Measurements from ENCODE around the gene PRSS1.
"Not testable (repeated sequence)": the region's sequence is repeated elsewhere in the genome, so short reads cannot be mapped to it uniquely, and the experiment has no call there.

The PRSS1 gene

DNA sequence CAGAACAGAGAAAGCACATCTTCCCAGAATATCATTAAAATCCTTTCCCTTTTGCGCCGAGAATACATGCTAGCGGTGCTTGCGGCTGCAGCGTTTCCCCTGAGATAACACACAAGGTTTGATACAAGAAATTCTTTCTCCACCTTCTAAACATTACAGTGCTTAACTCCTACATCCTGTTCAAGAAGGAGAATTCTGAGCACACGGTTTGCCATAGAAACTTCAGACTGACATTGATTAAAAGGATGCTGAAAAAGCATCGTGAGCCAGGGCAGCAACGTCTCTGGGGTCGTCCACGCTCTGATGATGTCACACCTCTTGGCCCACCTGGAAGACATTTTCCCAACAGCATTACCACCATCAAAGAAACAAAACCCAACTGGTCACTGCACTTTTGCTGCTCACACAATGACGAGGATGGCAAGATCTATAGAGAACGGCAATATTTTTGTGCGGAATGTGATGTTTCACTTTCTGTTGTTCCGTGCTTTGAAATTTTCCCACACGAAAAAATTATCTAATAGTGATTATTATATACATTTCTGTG is 27.0 kb upstream of the PRSS1 start:
- TF ChIP-seq CTCF (IDR thresholded peaks at IDR 0.05; ENCODE audit: low read depth, low read length): no peak
- in situ Hi-C loops (cut with HindIII; ENCODE audit: low sequenced_read_pairs): no loop called here

DNA sequence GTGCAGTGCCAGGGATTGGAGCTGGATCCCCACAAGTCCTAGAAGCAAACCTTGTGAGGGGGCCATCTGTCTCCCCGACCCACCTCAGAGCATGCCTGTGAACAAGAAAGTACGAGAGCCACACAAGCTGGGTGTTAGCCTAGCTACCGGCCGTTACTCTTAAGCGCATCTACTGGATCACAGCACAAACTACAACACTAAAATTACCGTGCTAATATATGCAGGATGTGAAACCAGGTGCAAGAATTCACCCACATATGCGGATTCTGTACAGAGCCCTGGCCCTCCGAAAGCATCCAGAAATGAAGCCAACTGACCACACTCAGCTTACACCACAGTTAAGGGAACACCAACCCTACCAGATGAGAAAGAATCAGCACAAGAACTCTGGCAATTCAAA is 16.0 kb upstream of the PRSS1 start:
- in situ Hi-C loops (cut with HindIII; ENCODE audit: low sequenced_read_pairs): no loop called here
- TF ChIP-seq CTCF (IDR thresholded peaks at IDR 0.05; ENCODE audit: low read depth, low read length): no peak
- H3K4me3 ChIP-seq (ENCODE audit: low read depth, low read length): no peak overlapping the region
- no peak for DNase-seq (ENCODE audit: low read depth, low spot score)

More for the DNA sequence above, 27.0 kb upstream of the PRSS1 start:
- DNase-seq (ENCODE audit: low read depth, low spot score): no peak
- H3K4me3 ChIP-seq (ENCODE audit: low read depth, low read length): no peak overlapping the region

DNA sequence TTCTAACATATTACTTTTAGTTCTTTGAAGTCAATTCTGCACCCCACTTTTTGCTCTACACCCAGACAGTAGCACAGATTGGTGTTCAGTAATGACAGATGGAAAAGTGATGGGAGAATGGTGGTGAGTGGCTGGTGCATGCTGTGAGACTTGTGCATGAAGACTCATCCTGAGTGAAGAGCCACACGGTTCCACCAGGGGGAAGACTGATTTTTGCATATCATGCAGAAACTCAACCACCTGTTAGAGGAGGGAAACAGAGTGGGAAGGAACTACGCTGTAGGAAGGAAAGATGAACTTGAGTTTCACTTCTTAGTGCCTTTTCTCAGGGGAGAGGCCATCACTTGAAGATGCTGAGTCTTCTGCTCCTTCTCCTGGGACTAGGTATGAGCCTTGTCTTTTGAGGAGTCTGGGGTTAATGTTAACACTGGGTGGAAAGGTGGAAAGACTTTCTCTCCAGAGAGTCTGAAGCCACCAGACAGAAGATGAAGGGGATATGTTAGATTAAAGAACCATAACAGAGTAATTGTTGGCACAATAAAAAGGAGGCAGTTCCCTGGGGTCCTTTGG is 9.3 kb upstream of the PRSS1 start:
- in situ Hi-C loops (cut with HindIII; ENCODE audit: low sequenced_read_pairs): no loop called here
- peak; percentile 4 for TF ChIP-seq CTCF (IDR thresholded peaks at IDR 0.05; ENCODE audit: low read depth, low read length)
- no peak overlapping the region for H3K4me3 ChIP-seq (ENCODE audit: low read depth, low read length)
- DNase-seq (ENCODE audit: low read depth, low spot score): no peak

GRCh38 chr7:142740786-142741185 is 8.5 kb upstream of the PRSS1 start:
- in situ Hi-C loops (cut with HindIII; ENCODE audit: low sequenced_read_pairs): no loop called here
- no peak for TF ChIP-seq CTCF (IDR thresholded peaks at IDR 0.05; ENCODE audit: low read depth, low read length)
- H3K4me3 ChIP-seq (ENCODE audit: low read depth, low read length): no peak overlapping the region
- DNase-seq (ENCODE audit: low read depth, low spot score): no peak

GRCh38 chr7:142741932-142742331 is 7.3 kb upstream of the PRSS1 start:
- DNase-seq (ENCODE audit: low read depth, low spot score): not testable (repeated sequence)

DNA sequence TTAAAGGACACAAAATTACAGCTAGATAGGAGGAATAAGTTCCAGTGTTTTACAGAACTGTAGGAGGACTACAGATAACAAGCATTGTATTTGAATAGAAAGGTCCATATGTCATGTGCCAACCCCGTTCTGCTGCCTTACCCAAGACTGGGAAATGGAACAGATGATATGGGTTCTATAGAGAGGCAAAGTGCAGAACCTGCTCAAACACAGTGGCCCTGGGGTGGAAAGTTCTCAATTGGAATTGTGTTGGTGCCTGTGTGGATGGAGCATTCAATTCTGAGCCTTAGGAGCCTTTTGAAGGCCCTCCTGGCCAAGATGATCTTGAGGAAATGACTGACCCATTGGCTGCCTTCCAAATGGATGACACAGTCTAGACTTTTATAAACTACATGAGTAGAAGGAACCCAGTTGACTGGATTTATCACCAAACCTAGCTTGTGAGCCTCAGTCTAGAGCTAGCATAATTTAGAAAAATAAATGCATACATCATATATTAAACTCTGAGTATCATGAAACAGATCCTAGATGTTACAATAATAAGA is 4.1 kb upstream of the PRSS1 start:
- in situ Hi-C loops (cut with HindIII; ENCODE audit: low sequenced_read_pairs): no loop called here
- H3K4me3 ChIP-seq (ENCODE audit: low read depth, low read length): no peak overlapping the region
- DNase-seq (ENCODE audit: low read depth, low spot score): no peak
- no peak for TF ChIP-seq CTCF (IDR thresholded peaks at IDR 0.05; ENCODE audit: low read depth, low read length)

More at GRCh38 chr7:142741932-142742331, 7.3 kb upstream of the PRSS1 start:
- in situ Hi-C loops (cut with HindIII; ENCODE audit: low sequenced_read_pairs); H3K4me3 ChIP-seq (ENCODE audit: low read depth, low read length): not testable (repeated sequence)

DNA sequence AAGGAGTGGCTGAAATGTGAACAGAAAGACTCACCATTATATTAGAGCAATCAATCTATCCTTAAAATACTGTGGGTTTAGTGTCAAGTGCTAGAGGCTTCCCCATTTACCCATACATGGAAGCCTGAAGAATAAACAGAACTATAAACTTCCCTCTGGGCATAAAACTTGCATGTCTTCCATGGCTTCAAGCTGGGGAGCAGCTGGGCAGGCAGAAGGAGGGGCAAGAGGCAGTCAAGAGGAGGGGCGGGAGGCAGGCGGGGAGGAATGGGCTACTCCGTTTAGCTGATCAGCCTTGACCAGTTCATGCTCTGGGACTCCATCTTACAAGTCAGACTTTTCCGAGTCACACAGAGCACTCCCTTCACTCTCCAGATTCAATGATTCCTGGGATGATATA is 3.5 kb upstream of the PRSS1 start:
- H3K4me3 ChIP-seq (ENCODE audit: low read depth, low read length): no peak overlapping the region
- DNase-seq (ENCODE audit: low read depth, low spot score): no peak
- no peak for TF ChIP-seq CTCF (IDR thresholded peaks at IDR 0.05; ENCODE audit: low read depth, low read length)
- in situ Hi-C loops (cut with HindIII; ENCODE audit: low sequenced_read_pairs): no loop called here

Data from astrocyte of the spinal cord (primary cell).